Kidney (tissue), 14 donors: ENCODE data around the gene INPP5J. TPM values are rescaled to one million over a fixed set of nuclear protein-coding genes. Genes with fewer than 3 reads are reported as not detected.

Experiments used
- DNase-seq, 5 donors: peaks; one replicate each; pipeline ENCODE4 v3.0.0-alpha.2; 2013 to 2020
- FAIRE-seq: peaks from 2 replicates; lab custom pipeline; 2012; peaks lifted over from hg19 to GRCh38; lab: Jason Lieb, UNC
- H3K27ac ChIP-seq, 2 donors: one replicate each; pipeline ENCODE4 v1.7.0; 2013; ENCODE audit warnings: low read depth in 2 of 2, low read length in 2 of 2, inconsistent platforms in 1 of 2
- H3K27me3 ChIP-seq: one replicate; pipeline ENCODE4 v1.7.1; 2013; ENCODE audit warnings: low read length, inconsistent platforms; ENCODE audit not compliant: control insufficient read depth, insufficient read depth
- H3K36me3 ChIP-seq, 3 donors: one replicate each; pipeline versions ENCODE4 v1.7.0 to v1.7.1; 2013; ENCODE audit warnings: low read length in 3 of 3, control low read depth in 1 of 3, inconsistent platforms in 1 of 3; ENCODE audit not compliant: insufficient read depth in 3 of 3, control insufficient read depth in 2 of 3
- H3K4me1 ChIP-seq, 3 donors: one replicate each; pipeline versions ENCODE4 v1.7.0 to v1.7.1; 2013; ENCODE audit warnings: low read length in 3 of 3, inconsistent platforms in 1 of 3, low read depth in 1 of 3; ENCODE audit not compliant: control insufficient read depth in 2 of 3, insufficient read depth in 2 of 3
- H3K4me3 ChIP-seq, 3 donors: one replicate each; pipeline versions ENCODE4 v1.7.0 to v1.8.1; 2013; ENCODE audit warnings: low read length in 3 of 3, control low read depth in 1 of 3, inconsistent platforms in 1 of 3
- H3K9ac ChIP-seq, 3 donors: one replicate each; pipeline versions ENCODE4 v1.7.0 to v1.7.1; 2013; ENCODE audit warnings: low read length in 3 of 3, control low read depth in 1 of 3, inconsistent platforms in 1 of 3
- H3K9me3 ChIP-seq, 3 donors: one replicate each; pipeline versions ENCODE4 v1.7.0 to v1.7.1; 2013; ENCODE audit warnings: low read length in 3 of 3, control low read depth in 1 of 3, inconsistent platforms in 1 of 3; ENCODE audit not compliant: control insufficient read depth in 2 of 3, insufficient read depth in 1 of 3
- CTCF ChIP-seq: IDR thresholded peaks from 3 replicates; pipeline ENCODE4 v1.5.1; 2012; ENCODE audit warnings: mild to moderate bottlenecking, moderate library complexity, borderline replicate concordance; ENCODE audit not compliant: insufficient read depth; ENCODE audit errors: extremely low read depth
- intact Hi-C: fragments of 100-400 bp; cut with DNase I; formaldehyde crosslinking; loops from one replicate; pipeline ENCODE4 v1.11.1; 2022
- polyA plus RNA-seq: library from polyadenylated mRNA; stranded (reverse); fragments of 350-450 nt; fragmentation: Illumina TruSeq; extraction: RNeasy Lipid Tissue Mini Kit (QIAGEN cat#74804); gene quantifications from one replicate; pipeline ENCODE4 v1.2.3, GENCODE V29; 2014; ENCODE audit warnings: low read depth, low replicate concordance; ENCODE audit not compliant: insufficient read depth
- total RNA-seq: library from RNA; stranded (reverse); fragmentation: NEBNext Ultra II Directional; extraction: Animal tissue kit (Norgen Biotek cat#: 25700); gene quantifications from one replicate; pipeline ENCODE4 v1.2.1, GENCODE V29; 2021
- donor health status: control.
- donor health status: control.
- donor health status: control.
- donor health status: control.
- donor health status: control.
- donor health status: DM: yes; HTN: yes; CAD: no.
- donor health status: Normal renal cell carcinoma (clear cell type).

Gene INPP5J
- total and polyA plus RNA-seq, 2 donors from 2014 or later, result 6.2 to 44.7 TPM

GRCh38 chr22:31103111-31103510 is 19.7 kb upstream of the INPP5J start:
- Histone ChIP-seq H3K4me1 (peaks cover 0 to 15% (median 0%) of the 10 kb centered on the region in 3 donors), H3K27me3 (no peaks in the 10 kb centered on the region), H3K9ac (no peak overlapping the region), H3K9me3 (no peaks in the 10 kb centered on the region), H3K27ac (no peak overlapping the region), H3K4me3 (no peak overlapping the region), H3K36me3 (peaks cover 0 to 21% (median 12%) of the 10 kb centered on the region in 3 donors)
- DNase-seq, result no peak
- TF ChIP-seq CTCF, result no peak
- intact Hi-C loops, result no loop called here
- no peak for FAIRE-seq

GRCh38 chr22:31103899-31104694 is 18.7 kb upstream of the INPP5J start:
- no peaks in the 10 kb centered on the region for H3K9me3 ChIP-seq
- peak in 3 of 5 donors; percentile 36 to 82 (median 48) for DNase-seq
- H3K4me3 ChIP-seq, result no peak overlapping the region
- no peaks in the 10 kb centered on the region for H3K27me3 ChIP-seq
- no peak overlapping the region for H3K27ac ChIP-seq
- no peak for FAIRE-seq
- H3K4me1 ChIP-seq, result peaks cover 0 to 15% (median 0%) of the 10 kb centered on the region in 3 donors
- TF ChIP-seq CTCF, result no peak
- peaks cover 0 to 20% (median 10%) of the 10 kb centered on the region in 3 donors for H3K36me3 ChIP-seq
- H3K9ac ChIP-seq, result no peak overlapping the region
- intact Hi-C loops, result no loop called here

- Histone ChIP-seq H3K4me3 (no peak overlapping the region), H3K27ac (no peak overlapping the region), H3K9ac (no peak overlapping the region), H3K9me3 (no peaks in the 10 kb centered on the region), H3K4me1 (peaks cover 0 to 15% (median 0%) of the 10 kb centered on the region in 3 donors), H3K27me3 (no peaks in the 10 kb centered on the region), H3K36me3 (peaks cover 0 to 12% (median 6%) of the 10 kb centered on the region in 3 donors)
- no peak for TF ChIP-seq CTCF
- intact Hi-C loops, result no loop called here
- DNase-seq, result peak in 4 of 5 donors; percentile 70 to 81 (median 72)
- FAIRE-seq, result no peak
These were observed 17.9 kb upstream of the INPP5J start for GRCh38 chr22:31104869-31105268.
